Activated naive CD4-positive, alpha-beta T cell (primary cell): ENCODE data around the gene ARID1B.
"Not testable (repeated sequence)": the region's sequence is repeated elsewhere in the genome, so short reads cannot be mapped to it uniquely, and the experiment has no call there.

Source experiments
- DNase-seq, 4 experiments: peaks; one replicate each; lab custom pipeline; 2025; lab: John Stamatoyannopoulos, UW

ARID1B gene

DNA sequence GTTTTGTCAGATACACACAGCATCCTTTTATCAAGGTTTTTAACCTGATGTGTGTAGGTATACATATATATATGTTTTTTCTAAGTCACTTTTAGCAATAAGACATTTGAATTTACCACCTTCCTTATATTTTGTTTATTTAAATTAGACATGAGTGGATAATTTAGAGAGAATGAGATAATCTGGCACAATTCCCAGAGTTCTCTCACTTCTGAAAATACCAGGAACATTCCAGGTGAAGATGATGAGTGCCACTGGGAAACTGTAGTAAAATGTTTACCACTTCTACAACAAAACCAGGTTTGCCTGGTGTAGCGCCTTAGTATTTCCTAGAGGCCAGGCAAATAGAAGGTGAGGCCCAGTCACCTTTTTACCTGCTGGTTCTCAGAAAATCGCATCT lies 356.7 kb downstream of the ARID1B start:
- no peak for DNase-seq

DNA sequence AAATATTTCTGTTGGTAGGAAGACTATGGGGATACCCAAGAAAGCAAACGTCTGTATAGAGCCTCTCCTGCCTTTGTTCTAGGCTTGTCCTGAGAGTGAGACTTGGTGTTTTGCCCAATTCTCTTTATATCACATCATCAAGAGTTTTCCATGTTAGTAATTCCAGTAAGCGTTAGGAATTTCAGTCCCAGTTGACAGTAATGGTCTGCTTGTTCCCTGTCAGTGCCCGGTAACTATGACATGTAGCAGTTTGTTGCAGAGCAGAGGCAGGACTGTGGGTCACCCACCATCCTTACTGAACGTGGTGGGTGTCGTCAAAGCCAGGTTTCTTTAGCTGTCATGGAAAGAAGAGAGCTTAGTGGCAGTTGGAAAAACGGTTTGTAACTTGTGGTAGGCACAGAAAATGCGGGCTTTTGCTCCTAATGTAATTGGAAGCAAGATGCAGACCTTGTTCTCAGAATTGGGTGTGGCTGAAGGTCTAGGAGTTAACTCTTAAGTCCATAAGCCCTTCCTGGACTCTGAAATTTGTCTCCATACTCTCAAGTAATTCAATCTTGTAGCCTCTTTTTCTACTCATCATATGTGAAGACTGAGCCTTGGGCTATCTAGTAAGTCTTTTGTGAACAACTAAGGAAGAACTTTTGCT lies 357.3 kb downstream of the ARID1B start:
- no peak for DNase-seq

DNA sequence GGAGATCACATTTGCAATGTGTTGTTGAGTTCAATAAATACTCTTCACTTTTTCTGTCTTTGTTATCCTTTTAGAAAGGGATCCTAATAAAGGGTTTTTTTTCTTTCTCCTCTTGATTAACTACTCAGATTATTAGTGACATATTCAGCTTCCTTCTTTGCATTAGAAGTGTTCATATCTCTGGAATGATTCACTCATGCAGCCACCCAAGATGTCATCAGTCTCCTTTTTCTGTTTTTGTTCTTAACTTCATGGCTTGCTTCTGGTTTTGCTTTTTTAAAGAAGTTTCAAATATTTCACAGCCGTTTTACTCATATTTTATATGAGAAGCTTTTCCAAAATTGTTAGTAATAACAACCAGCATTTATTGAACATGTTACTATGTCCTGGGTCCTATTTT lies 358.5 kb downstream of the ARID1B start:
- no peak for DNase-seq

DNA sequence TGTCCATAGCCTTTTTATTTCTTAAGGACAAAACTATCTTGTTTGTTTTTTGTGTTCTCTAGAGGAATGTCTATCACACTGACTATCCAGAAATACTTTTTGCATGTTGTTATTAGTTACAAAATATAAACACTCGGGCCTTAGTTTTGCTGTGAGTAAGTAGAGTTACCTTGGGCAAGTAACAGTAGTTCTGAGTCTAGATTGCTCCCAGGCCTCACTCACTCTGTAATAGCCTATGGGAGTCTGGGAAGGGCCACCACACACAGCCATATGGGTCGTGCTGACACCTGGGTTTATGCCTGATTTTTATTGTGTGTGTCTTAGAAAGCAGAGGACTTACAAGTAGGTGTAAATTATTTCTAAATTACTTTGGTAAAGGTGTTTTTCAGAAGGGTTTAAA lies 360.3 kb downstream of the ARID1B start:
- no peak for DNase-seq

DNA sequence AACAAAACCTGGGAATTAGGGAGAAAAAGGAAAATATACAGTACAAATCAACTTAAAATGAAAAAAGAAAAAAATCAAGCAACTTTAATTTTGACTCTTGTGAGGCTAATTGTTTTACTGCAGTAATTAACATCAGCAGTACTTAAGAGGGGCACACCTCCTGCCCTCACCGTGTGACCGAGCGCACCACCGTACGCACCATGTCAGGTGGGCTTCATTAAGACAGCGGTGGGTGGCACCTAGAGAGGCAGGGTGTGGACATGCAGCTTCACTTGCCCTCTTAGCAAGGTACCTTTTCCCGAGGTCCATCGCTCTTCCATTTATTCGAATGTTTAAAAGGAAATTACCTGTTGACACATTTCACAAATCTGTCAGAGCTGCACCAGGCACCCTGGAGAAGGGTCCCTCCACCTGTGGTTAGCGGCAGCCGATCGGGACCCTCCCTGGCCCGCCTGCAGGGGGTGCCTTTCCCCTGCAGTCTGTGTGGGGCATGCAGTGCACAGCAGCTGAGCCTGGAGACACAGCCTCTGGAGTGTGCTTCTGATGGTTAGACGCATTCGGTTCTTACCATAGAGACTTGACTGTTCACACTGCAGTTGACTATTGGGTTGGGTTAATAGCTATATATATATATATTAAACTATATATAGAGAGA lies 362.0 kb downstream of the ARID1B start:
- no peak for DNase-seq

DNA sequence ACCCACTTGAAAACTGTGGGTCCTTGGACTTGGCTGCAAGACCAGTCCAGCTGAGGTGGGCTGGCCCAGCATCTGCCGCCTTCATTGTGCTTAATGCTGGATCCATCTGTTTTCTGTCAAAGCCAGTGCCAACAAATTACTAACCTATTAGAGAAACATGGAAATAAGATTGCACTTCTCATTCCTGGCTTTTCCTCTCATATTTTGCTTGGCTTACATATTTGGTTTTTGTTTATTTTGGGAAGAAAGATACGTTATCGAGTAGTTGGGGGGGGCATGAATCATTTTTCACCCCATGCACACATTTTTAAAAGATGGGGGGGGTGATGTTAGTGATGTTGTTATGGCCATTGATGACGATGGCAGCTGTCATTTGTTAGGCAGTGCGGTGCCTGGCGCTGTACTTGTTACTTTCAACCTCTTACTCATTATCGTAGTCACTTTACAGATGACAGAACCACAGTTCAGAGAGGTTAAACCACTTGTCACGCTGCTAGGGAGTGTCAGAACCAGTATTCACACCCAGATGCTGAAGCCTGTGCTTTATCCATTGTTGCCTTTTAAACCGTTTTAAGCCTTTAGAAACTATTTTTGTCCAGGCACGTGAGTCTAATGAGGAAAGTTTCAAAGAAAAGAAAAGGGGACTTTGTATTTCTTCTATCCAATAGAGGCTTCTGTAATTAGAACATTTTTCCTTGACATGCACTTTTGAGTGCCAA lies 366.2 kb downstream of the ARID1B start:
- no peak for DNase-seq

DNA sequence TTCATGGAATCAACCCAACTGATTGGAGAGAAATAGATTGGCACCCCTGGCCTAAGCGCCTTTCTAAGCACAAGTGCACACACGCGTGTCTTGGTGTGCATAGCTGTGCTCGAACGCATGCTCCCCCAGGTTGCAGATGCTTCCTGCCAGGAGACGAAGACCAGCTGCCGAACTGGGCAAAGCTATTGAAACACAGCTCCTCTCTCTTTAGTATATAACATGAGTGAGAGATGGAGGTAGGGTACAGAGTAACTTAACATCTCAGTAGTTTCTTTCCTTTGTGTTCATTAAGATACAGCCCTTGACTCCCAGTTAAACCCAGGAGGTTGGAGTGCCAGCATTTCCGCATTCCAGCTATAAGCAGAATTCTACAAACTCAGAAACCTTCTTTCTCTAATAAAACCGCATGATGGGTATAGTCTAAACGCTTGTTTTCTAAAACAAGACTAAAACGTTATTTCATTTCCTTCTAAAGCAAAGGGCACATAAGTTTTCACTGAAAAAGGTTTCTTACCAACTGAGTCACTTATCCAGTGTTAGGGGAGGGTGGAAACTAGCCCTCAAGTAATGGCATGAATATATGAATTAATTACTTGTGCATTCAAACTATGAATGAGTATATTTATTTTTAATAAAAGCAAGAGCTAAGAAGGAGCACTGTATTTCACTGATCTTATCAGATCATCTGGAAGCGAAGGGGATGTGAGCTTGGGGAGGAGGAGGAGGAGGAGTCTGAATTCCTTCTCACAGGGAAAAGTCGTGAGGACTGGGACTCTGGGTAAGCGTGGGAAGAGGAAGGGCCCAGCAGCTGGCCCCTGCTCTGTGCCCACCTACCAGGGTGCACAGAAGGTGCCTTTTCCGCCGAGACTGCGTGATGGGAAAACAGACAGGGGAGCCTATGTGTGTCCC lies 367.0 kb downstream of the ARID1B start:
- DNase-seq = no peak

DNA sequence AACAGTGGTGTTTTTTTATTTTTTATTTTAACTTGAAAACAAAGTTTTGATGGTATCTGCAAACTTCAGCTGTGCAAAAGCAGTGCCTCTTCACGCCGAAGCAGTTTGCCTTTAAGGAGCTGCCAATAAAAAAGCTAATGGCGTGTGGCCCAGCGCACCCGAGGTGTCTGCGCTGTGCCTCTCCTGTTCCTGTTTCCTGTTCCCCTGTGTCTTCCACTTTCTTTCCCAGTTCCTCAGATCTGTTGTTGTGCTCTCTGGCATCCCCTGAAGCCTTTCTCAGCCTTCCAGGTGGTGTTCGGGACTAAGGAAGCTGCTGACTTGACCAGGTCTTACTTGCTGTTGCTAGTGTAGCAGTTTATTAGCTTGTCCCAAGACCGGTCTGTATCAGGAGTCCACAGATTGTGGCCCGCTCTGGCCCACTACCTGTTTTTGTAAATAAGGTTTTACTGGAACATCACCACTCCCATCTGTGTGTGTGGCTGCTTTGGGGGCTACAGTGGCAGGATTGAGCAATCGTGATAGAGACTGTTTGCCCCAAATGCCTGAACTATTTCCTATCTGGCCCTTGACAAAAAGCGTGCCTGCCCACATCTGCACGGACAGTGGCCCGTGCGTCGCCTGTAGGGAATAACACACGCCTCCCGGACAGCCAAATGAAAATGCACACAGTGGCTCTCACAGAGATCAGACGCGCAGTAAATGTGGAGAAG lies 367.8 kb downstream of the ARID1B start:
- no peak for DNase-seq

DNA sequence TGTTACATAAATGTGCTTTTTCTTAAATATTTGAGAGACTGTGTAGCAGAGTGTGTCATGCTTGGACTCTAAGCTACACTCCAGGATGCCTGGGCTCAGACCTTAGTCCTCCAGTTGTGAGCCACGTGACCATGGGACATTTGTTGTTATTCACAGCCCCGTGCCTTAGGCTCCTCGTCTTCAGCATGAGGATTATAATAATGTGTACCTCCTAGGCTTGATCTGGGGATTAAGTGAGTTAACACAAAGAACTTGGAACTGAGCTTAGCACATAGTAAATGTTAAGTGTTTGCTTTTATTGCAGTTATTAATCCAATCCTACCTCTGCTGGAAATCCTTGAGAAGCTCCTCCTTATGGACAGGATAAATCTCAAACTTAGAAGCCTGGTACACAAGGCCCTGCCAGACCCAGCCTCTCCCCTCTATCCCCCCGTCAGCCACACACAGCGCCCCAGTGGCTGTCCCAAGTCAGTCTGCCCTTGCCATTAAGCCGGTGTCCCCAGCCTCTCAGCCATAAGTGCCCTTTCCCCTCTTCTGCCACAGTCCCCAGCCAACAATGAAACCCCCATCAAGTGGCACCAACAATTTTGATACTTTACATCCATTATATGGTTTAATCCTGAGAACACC lies 368.6 kb downstream of the ARID1B start:
- DNase-seq = no peak

DNA sequence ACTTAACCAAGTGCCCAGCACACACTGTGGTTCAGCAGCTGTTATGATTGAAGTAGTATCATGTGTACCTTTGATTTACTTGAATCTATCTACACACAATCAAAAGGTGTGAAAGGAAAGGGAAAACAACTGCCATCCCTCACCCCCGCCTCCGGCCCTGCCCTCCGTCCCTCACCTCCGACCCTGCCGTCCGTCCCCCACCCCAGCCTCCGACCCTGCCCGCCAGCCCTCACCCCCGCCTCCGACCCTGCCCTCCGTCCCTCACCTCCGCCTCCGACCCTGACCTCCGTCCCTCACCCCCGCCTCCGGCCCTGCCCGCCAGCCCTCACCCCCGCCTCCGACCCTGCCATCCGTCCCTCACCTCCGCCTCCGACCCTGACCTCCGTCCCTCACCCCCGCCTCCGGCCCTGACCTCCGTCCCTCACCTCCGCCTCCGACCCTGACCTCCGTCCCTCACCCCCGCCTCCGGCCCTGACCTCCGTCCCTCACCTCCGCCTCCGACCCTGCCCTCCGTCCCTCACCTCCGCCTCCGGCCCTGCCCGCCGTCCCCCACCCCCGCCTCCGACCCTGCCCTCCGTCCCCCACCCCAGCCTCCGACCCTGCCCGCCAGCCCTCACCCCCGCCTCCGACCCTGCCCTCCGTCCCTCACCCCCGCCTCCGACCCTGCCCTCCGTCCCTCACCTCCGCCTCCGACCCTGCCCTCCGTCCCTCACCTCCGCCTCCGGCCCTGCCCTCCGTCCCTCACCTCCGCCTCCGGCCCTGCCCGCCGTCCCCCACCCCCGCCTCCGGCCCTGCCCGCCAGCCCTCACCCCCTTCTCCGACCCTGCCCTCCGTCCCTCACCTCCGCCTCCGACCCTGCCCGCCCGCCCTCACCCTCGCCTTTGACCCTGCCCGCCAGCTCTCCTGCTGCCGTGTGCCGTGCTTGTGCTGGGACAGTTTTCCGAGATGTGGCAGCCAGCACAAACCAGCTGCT lies 370.2 kb downstream of the ARID1B start:
- DNase-seq = not testable (repeated sequence)

DNA sequence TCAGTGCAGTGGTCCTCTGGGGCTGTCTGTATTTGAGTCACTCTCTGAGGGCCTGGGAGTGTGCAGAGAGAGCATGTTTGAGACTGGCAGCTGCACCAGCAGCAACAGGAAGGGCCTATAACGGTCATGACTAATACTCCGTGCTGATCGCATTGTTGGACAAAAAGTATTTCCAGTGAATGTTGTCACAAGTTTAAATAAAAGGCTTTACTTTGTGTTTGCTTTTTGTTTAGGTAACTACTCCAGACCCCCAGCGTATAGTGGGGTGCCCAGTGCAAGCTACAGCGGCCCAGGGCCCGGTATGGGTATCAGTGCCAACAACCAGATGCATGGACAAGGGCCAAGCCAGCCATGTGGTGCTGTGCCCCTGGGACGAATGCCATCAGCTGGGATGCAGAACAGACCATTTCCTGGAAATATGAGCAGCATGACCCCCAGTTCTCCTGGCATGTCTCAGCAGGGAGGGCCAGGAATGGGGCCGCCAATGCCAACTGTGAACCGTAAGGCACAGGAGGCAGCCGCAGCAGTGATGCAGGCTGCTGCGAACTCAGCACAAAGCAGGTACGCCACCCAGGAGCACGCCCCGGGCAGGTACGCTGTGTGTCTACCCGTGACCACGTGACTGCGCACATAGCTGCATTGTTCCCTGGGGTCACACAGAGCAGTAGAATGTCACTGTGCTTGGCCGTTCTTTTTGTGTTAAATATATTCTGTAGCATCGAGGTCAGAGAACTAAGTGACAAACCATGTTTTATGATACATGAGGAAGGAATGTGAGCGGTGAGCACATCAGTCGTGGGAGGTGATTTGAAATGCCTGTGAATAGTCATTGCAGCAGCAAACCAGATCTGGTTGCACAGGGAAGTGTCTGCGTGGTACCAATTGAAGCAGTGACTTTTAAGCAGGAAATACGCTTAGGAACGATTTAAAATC lies 371.5 kb downstream of the ARID1B start:
- no peak for DNase-seq

DNA sequence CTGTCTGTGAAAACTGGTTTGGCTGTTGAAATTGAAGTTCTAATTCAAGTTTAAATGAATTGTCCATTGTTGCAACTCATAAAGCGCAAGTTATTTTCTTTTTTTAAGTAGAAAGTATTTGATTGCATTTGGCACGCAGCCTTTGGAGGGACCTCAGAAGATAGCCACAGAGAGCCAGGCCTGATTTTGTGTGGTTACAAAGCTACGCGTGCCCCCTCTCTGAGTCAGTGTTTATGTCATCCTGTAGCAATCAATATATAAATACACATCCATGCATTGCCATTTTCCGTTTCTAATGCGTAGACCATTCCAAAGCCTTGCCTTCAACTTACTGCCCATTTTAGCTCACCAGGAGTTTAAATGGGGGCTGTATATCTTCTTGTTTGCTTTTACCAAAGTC lies 372.9 kb downstream of the ARID1B start:
- DNase-seq = no peak

DNA sequence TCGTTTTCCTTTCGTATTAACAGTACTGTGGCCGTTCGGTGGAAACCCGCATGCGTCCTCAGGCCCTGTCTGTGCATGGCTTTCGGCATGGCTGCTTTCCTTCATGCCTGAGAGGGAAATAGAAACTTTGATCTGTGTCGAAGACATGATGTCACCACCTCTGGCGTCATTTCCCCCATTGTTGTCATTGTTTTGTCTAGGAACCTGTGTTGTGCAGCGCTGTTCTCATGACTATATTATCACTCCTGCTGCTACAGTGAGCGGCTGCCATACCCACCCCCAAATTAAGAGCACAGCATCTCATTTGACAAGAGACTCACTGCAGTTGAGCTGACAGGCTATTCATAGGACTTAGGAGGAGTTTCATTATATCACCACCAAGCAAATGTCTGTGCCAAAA lies 373.9 kb downstream of the ARID1B start:
- no peak for DNase-seq

DNA sequence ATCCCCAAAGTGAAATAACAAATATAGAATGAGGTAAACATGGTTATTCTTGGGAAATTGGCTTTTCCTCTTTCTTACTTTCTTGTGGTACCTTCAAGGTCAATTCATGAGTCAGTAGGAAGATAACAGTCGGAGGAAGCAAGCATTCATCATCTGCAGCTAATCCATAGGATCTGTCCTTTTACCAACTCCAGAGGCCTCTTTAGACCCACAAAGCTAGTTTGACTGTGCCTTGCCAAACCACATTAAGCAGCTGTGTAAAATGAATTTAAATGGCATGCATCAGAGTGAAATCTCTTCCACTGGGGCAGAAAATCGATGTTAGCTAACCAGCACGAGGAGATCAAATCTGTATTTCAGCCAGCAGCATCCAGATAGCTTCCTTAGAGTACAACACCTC lies 374.8 kb downstream of the ARID1B start:
- DNase-seq = no peak

DNA sequence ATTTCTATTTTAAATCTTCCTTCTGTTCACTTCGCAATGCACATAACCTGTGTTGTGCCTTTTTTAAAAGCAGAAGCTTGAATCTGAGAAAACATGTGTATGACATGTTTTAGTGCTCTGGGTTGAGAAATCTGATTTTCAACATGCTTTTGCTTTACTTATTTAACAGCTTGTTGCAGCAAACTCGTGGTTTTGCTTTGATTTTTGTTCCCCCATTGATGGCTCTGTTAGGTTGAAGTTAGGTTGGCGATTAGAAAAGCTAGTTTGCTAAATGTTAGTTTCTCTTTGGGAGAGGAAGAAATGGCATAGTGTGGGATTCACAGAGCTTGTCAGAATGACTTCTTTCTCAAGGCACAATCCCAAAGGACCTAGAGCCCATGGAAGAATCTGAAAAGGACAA lies 375.4 kb downstream of the ARID1B start:
- no peak for DNase-seq

DNA sequence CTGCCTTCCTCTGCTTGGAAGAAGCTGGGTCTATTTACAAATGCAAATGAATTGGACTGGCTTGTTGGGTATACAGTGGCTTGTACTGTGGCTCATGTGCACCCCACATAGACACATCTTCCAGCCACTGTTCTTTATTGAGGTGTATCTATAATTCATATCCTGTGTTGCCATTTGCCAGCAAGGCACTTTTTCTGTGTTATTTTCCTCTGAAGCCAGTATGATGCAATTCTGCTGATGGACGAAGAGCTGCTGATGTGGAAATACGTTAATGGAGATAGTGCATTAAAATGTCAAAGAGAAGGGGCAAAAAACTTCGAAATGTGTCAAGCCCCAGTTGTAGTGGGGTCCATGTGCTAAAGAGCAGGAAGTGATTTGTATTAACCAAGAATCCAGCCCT lies 378.6 kb downstream of the ARID1B start:
- DNase-seq = no peak

DNA sequence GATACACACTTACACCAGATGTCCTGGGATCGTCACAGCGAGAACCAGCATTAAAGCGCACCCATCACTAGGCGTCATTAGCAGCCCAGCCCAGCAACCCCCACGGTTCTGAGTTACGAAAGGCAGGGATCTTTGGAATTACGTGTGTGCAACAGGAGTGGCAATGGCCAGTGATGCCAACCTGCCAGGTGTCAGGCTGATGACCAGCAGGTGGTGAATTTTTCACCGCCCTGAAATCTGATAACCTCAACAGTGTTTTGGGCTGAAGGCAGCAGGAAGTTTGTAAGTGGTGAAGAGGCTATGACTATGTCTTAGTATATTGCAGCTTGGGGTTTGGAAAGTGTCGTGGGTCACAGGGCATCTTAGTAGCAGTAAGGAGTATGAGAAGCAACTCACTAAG lies 380.1 kb downstream of the ARID1B start:
- no peak for DNase-seq

DNA sequence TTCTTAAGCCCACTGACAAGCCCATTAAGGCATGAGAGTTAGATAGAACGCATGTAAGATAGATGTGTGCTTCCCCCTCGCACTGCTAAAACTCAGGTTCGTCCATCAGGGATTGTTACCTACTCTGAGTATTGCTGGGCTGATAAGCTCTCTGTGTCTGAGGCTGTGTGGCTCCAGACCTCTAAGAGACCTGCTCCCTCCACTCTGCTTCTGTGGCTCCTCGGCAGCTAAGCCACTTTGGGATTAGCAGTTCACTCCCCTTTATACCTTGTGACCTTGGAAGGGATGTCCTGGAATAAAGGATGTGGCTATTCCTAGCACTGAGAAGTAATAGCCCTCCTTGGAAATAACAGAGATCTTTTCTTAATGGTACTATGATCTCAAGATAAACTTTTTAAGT lies 381.3 kb downstream of the ARID1B start:
- no peak for DNase-seq

DNA sequence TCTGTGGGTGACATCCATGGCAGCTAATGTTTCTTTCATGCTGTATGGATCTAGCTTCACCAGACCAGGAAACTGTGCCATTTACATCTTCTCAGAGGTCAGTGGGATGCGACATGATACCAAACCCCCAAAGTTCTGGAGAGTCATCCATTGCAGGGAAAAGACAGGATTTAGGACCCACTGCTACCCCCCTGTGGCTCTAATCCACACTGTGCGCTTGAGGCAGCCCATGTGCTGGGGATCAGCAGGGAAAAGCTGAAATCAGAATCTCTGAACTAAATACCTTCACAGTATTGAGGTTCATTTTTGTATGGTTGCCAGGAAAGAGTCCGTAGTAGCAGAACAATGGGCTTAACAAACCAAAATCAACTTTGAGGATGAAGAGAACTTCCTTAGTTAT lies 381.7 kb downstream of the ARID1B start:
- no peak for DNase-seq
